H9 (cell line): ENCODE data around the gene ZNF10. TPM values are rescaled to one million over a fixed set of nuclear protein-coding genes. Genes with fewer than 3 reads are reported as not detected.

Experiments used
- DNase-seq: peaks from one replicate; pipeline ENCODE4 v3.0.0-alpha.2; 2017
- H2AFZ ChIP-seq: one replicate; pipeline ENCODE4 v1.6.1; 2013; ENCODE audit warnings: mild to moderate bottlenecking, low read length, control low read depth, moderate library complexity
- H2AK5ac ChIP-seq: 2 replicates; pipeline ENCODE4 v1.6.1; 2013; ENCODE audit warnings: low read length, control low read depth, mixed read lengths; ENCODE audit not compliant: insufficient read length
- H2BK120ac ChIP-seq: one replicate; pipeline ENCODE4 v1.6.1; 2013; ENCODE audit warnings: low read depth, mild to moderate bottlenecking, low read length, control low read depth, inconsistent platforms; ENCODE audit not compliant: poor library complexity, severe bottlenecking
- H2BK12ac ChIP-seq: 2 replicates; pipeline ENCODE4 v1.6.1; 2013; ENCODE audit warnings: low read length, control low read depth, mixed read lengths, low read depth; ENCODE audit not compliant: insufficient read length
- H2BK15ac ChIP-seq: 2 replicates; pipeline ENCODE4 v1.6.1; 2013; ENCODE audit warnings: low read depth, low read length, control low read depth
- H2BK20ac ChIP-seq: one replicate; pipeline ENCODE4 v1.6.1; 2013; ENCODE audit warnings: low read depth, mild to moderate bottlenecking, low read length, control low read depth, inconsistent platforms; ENCODE audit not compliant: poor library complexity, severe bottlenecking
- H2BK5ac ChIP-seq: 2 replicates; pipeline ENCODE4 v1.6.1; 2013; ENCODE audit warnings: low read length, control low read depth, mixed read lengths; ENCODE audit not compliant: insufficient read length
- H3K14ac ChIP-seq: 2 replicates; pipeline ENCODE4 v1.6.1; 2013; ENCODE audit warnings: low read length, control low read depth; ENCODE audit not compliant: insufficient read depth
- H3K18ac ChIP-seq: 2 replicates; pipeline ENCODE4 v1.6.1; 2013; ENCODE audit warnings: low read depth, mild to moderate bottlenecking, mixed read lengths, low read length, control low read depth; ENCODE audit not compliant: insufficient read length
- H3K23ac ChIP-seq: 2 replicates; pipeline ENCODE4 v1.6.1; 2013; ENCODE audit warnings: low read length, control low read depth, mixed read lengths, low read depth; ENCODE audit not compliant: insufficient read length
- H3K23me2 ChIP-seq: 2 replicates; pipeline ENCODE4 v1.6.1; 2013; ENCODE audit warnings: low read depth, mild to moderate bottlenecking, mixed read lengths, low read length, control low read depth; ENCODE audit not compliant: insufficient read length, poor library complexity, severe bottlenecking
- H3K27ac ChIP-seq: 2 replicates; pipeline ENCODE4 v1.5.1; 2013; ENCODE audit warnings: low read length, control low read depth, mixed read lengths, low read depth; ENCODE audit not compliant: insufficient read length
- H3K27me3 ChIP-seq: 2 replicates; pipeline ENCODE4 v1.6.1; 2013; ENCODE audit warnings: low read length, control low read depth, inconsistent platforms; ENCODE audit not compliant: insufficient read depth
- H3K4ac ChIP-seq: 2 replicates; pipeline ENCODE4 v1.6.1; 2013; ENCODE audit warnings: low read depth, mild to moderate bottlenecking, control low read depth, inconsistent platforms, low read length, moderate library complexity
- H3K4me1 ChIP-seq: 2 replicates; pipeline ENCODE4 v1.6.1; 2013; ENCODE audit warnings: low read length, control low read depth, inconsistent platforms; ENCODE audit not compliant: insufficient read depth
- H3K4me2 ChIP-seq: 2 replicates; pipeline ENCODE4 v1.6.1; 2013; ENCODE audit warnings: low read length, control low read depth, mixed read lengths; ENCODE audit not compliant: insufficient read length, insufficient read depth
- H3K56ac ChIP-seq: 2 replicates; pipeline ENCODE4 v1.6.1; 2013; ENCODE audit warnings: low read depth, mild to moderate bottlenecking, mixed read lengths, low read length, control low read depth; ENCODE audit not compliant: insufficient read length
- H3K79me1 ChIP-seq: 2 replicates; pipeline ENCODE4 v1.6.1; 2013; ENCODE audit warnings: low read depth, mild to moderate bottlenecking, moderate library complexity, low read length, control low read depth, inconsistent platforms; ENCODE audit not compliant: insufficient read depth, poor library complexity, severe bottlenecking
- H3K79me2 ChIP-seq: 2 replicates; pipeline ENCODE4 v1.6.1; 2013; ENCODE audit warnings: low read length, control low read depth, inconsistent platforms; ENCODE audit not compliant: insufficient read depth
- H3K9ac ChIP-seq: 2 replicates; pipeline ENCODE4 v1.6.1; 2013; ENCODE audit warnings: low read length, control low read depth, mixed read lengths; ENCODE audit not compliant: insufficient read length; ENCODE audit errors: extremely low read depth
- H3K9me3 ChIP-seq: one replicate; pipeline ENCODE4 v1.6.1; 2013; ENCODE audit warnings: low read depth, low read length, inconsistent platforms; ENCODE audit not compliant: control insufficient read depth
- H3T11ph ChIP-seq: one replicate; pipeline ENCODE4 v1.6.1; 2013; ENCODE audit warnings: mild to moderate bottlenecking, low read length, control low read depth, inconsistent platforms
- H4K20me1 ChIP-seq: one replicate; pipeline ENCODE4 v1.6.1; 2013; ENCODE audit not compliant: control insufficient read depth, insufficient read length, insufficient read depth
- H4K5ac ChIP-seq: 2 replicates; pipeline ENCODE4 v1.6.1; 2013; ENCODE audit warnings: low read depth, mild to moderate bottlenecking, mixed read lengths, low read length, control low read depth; ENCODE audit not compliant: insufficient read length
- H4K8ac ChIP-seq: replicated peaks from 2 replicates; pipeline ENCODE4 v1.6.1; 2013; ENCODE audit warnings: low read length, control low read depth, mixed read lengths, low read depth; ENCODE audit not compliant: insufficient read length
- H4K91ac ChIP-seq: 2 replicates; pipeline ENCODE4 v1.6.1; 2013; ENCODE audit warnings: low read depth, mild to moderate bottlenecking, moderate library complexity, mixed read lengths, low read length, control low read depth; ENCODE audit not compliant: insufficient read length
- H3K27ac Mint-ChIP-seq, 3 experiments: 2 replicates in 2 of 3; 3 replicates in 1 of 3; pipeline ENCODE4 v1.8.0; 2020 to 2021; ENCODE audit warnings: mixed read lengths in 3 of 3, mild to moderate bottlenecking in 1 of 3, moderate library complexity in 1 of 3
- H3K27me3 Mint-ChIP-seq: 2 replicates; pipeline ENCODE4 v1.8.0; 2021; ENCODE audit warnings: low read depth, mild to moderate bottlenecking, moderate library complexity, mixed read lengths
- H3K36me3 Mint-ChIP-seq, 3 experiments: 2 replicates in 2 of 3; 3 replicates in 1 of 3; pipeline ENCODE4 v1.8.0; 2020 to 2021; ENCODE audit warnings: low read depth in 3 of 3, mixed read lengths in 3 of 3; ENCODE audit not compliant: insufficient read depth in 1 of 3
- H3K4me1 Mint-ChIP-seq, 2 experiments: 2 replicates each; pipeline ENCODE4 v1.8.0; 2020; ENCODE audit warnings: mixed read lengths in 2 of 2
- H3K4me3 Mint-ChIP-seq, 2 experiments: 2 replicates in 1 of 2; 3 replicates in 1 of 2; pipeline ENCODE4 v1.8.0; 2020 to 2021; ENCODE audit warnings: mild to moderate bottlenecking in 2 of 2, mixed read lengths in 2 of 2, moderate library complexity in 1 of 2
- H3K9me3 Mint-ChIP-seq, 2 experiments: 2 replicates in 1 of 2; 3 replicates in 1 of 2; pipeline ENCODE4 v1.8.0; 2020; ENCODE audit warnings: mild to moderate bottlenecking in 2 of 2, mixed read lengths in 2 of 2, moderate library complexity in 1 of 2
- WGBS: extraction: QIAGEN DNeasy Blood & Tissue Kit; methylation state at CpG from one replicate; pipeline ENCODE4 v1.1.7; 2013; ENCODE audit warnings: missing lambda C conversion rate, low lambda C conversion rate, mixed read lengths; ENCODE audit not compliant: insufficient read length; ENCODE audit errors: extremely low coverage; 5-methylcytosine and 5-hydroxymethylcytosine counted together
- total RNA-seq: library from RNA; stranded (reverse); gene quantifications from 2 replicates; pipeline ENCODE4 v1.2.1, GENCODE V29; 2021
- TF ChIP-seq, protein P1 (sequence below): fragments of 200-600 bp; sonication (generic); conservative IDR thresholded peaks from 3 replicates; pipeline ENCODE4 v1.8.0; 2021; ENCODE audit warnings: antibody characterized with exemption, mild to moderate bottlenecking

ZNF10 gene
- total RNA-seq, 1 experiment from 2014 or later, result 15.3 TPM

DNA sequence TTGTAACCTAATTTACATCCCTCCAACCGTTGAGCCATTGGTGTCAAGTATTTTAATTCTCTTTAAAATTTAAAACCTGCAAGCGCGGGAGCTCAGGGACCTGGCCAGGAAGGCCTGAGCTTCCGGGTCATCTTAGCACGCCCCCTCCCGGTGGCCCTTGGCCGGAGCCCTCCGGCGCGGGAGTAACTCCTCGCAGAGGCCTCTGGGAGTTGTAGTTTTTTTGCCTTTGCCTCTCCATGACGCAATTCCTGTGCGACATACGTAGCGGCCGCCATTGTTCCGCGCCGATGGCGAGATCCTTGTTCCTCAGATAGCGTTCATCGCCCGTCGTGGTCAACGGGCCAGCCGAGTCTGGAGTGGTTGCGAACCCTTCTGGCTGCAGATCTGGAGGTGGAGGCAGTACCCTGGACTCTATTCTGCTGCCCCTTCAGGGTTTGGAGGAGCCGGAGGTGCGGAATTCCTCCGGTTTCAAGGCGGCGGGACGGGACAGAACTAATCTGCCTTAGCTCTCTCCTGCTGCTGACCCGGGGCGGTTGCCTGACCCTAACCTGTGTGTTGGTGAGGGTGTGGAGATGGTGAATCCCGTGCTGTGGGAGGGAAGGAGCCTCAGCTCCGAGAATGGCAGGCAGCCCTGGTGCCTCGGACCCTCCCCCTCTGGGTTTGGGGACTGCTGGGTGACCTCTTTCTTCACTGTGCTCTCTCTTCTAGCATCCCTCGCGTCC, 51.0 kb downstream of the ZNF10 start, which contains the start of gene ZNF268:
Gene ZNF268, plus strand, starts transcription at position 258 of the 722 bp plus-strand sequence. CDS start 503 bp downstream, outside the sequence.
- no CpG with 5 or more reads among the region's 40 CpGs for WGBS
- H3K9me3 Mint-ChIP-seq, result peaks cover 86 to 88% of the 10 kb centered on the region in 2 experiments
- no peak within 1 kb of the TSS for H2BK12ac ChIP-seq

More for the DNA sequence above, 51.0 kb downstream of the ZNF10 start, which contains the start of gene ZNF268:
- Histone ChIP-seq H3K79me1 (no peaks in the 10 kb centered on the region), H2BK20ac (no peak within 1 kb of the TSS), H3K4me1 (no peaks in the 10 kb centered on the region), H3K9me3 (peaks cover 50% of the 10 kb centered on the region), H3K9ac (peak within 1 kb of the TSS; percentile 78), H2BK5ac (no peak within 1 kb of the TSS), H2BK120ac (no peak within 1 kb of the TSS), H3K4me2 (peak within 1 kb of the TSS; percentile 64), H3T11ph (no peak within 1 kb of the TSS), H4K8ac (no peak within 1 kb of the TSS), H3K14ac (peak within 1 kb of the TSS; percentile 86), H3K23me2 (no peaks in the 10 kb centered on the region), H3K4ac (no peak within 1 kb of the TSS), H3K56ac (no peak within 1 kb of the TSS), H3K27me3 (no peaks in the 10 kb centered on the region), H4K5ac (peak within 1 kb of the TSS; percentile 50), H4K20me1 (no peaks in the 10 kb centered on the region), H3K27ac (no peak within 1 kb of the TSS), H2BK15ac (no peak within 1 kb of the TSS), H3K18ac (peak within 1 kb of the TSS; percentile 52), H2AK5ac (no peak within 1 kb of the TSS), H3K23ac (no peak within 1 kb of the TSS), H3K79me2 (no peaks in the 10 kb centered on the region), H2AFZ (no peak within 1 kb of the TSS), H4K91ac (no peak within 1 kb of the TSS)
- H3K4me3 Mint-ChIP-seq, result peak within 1 kb of the TSS; percentile 94 to 97
- H3K36me3 Mint-ChIP-seq, result peaks cover 59 to 68% (median 66%) of the 10 kb centered on the region in 3 experiments
- H3K4me1 Mint-ChIP-seq, result peaks cover 0 to 8% of the 10 kb centered on the region in 2 experiments; a peak in 1 of 4 replicates
- peaks cover 1% of the 10 kb centered on the region for H3K27me3 Mint-ChIP-seq
- TF ChIP-seq, protein P1, sequence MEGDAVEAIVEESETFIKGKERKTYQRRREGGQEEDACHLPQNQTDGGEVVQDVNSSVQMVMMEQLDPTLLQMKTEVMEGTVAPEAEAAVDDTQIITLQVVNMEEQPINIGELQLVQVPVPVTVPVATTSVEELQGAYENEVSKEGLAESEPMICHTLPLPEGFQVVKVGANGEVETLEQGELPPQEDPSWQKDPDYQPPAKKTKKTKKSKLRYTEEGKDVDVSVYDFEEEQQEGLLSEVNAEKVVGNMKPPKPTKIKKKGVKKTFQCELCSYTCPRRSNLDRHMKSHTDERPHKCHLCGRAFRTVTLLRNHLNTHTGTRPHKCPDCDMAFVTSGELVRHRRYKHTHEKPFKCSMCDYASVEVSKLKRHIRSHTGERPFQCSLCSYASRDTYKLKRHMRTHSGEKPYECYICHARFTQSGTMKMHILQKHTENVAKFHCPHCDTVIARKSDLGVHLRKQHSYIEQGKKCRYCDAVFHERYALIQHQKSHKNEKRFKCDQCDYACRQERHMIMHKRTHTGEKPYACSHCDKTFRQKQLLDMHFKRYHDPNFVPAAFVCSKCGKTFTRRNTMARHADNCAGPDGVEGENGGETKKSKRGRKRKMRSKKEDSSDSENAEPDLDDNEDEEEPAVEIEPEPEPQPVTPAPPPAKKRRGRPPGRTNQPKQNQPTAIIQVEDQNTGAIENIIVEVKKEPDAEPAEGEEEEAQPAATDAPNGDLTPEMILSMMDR, result peak; percentile 95
- peak; percentile 97 for DNase-seq
- peak within 1 kb of the TSS; percentile 92 to 98 (median 97) for H3K27ac Mint-ChIP-seq
